ENCODE results near the gene SKAP2.

The SKAP2 gene

DNA sequence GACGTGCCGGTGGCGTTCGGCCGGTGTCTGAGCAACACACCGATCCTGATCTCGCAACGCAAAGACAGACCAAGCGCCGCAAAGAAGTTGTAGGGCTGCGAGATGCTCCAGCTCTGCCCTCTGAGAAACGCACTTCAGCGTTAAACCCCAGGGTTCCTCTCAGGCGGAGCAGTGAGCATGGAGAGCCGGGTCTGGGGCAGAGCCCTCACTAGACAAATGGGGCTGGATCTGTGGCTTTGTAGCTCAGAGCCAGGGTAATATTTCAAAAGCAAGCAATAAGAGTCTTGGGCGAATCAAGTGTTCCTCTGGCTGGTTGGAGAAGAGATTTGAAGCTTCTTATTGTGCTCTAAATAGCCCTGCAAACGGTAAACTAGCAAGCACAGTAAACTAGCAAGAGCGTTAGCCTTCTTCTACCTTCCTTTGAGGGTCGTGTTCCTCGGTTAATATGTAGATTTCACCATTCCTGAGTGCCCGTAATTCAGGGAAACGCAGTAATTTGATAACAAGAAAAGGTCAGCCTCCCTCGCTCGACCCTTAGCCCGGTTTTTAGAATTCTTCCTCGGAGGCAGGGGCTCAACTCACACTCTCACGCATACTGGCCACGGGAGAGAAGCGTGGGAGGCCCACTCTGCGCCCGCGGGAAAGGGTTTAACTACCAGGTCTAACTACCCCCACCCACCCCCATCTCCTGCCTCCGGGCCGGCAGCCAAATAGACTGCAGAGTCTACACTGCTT, 6.7 kb downstream of the SKAP2 start:
- TF ChIP-seq, protein P1, sequence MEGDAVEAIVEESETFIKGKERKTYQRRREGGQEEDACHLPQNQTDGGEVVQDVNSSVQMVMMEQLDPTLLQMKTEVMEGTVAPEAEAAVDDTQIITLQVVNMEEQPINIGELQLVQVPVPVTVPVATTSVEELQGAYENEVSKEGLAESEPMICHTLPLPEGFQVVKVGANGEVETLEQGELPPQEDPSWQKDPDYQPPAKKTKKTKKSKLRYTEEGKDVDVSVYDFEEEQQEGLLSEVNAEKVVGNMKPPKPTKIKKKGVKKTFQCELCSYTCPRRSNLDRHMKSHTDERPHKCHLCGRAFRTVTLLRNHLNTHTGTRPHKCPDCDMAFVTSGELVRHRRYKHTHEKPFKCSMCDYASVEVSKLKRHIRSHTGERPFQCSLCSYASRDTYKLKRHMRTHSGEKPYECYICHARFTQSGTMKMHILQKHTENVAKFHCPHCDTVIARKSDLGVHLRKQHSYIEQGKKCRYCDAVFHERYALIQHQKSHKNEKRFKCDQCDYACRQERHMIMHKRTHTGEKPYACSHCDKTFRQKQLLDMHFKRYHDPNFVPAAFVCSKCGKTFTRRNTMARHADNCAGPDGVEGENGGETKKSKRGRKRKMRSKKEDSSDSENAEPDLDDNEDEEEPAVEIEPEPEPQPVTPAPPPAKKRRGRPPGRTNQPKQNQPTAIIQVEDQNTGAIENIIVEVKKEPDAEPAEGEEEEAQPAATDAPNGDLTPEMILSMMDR (IDR thresholded peaks at IDR 0.05): no peak
- intact Hi-C loops (cut with DNase I; ENCODE audit: low total_unique reads): loop anchor here (5.0 to 10.0 kb wide), 2 partner anchors 235 to 653 kb away; partner anchors contain the start of genes CBX3 and HNRNPA2B1
- Histone ChIP-seq H3K27ac (peak overlapping the region in 1 of 2 donors; percentile 4), H3K36me3 (no peaks in the 10 kb centered on the region), H3K9me3 (no peaks in the 10 kb centered on the region), H3K27me3 (peaks cover 0 to 35% of the 10 kb centered on the region in 2 donors), H3K4me3 (peak overlapping the region in 1 of 2 donors; percentile 32), H3K4me1 (no peaks in the 10 kb centered on the region)
- no peak for DNase-seq

DNA sequence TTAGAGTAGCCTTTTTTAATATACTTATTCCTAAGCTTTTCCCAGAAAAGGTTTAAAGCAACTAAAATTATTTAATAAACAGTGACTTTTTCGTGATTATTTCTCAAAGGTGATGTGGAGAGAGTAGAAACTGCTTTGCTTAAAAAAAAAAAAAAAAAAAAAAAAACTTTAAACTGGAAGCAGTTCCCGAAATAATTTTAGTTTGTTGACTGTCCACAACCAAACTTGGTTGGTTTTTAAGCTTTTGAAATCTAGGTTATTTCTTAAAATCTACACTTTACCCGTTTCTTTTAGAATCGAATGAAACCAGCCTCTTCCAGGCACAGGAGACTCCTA, 7.3 kb downstream of the SKAP2 start:
- intact Hi-C loops (cut with DNase I; ENCODE audit: low total_unique reads): loop anchor here (5.0 to 10.0 kb wide), 2 partner anchors 235 to 652 kb away; partner anchors contain the start of genes CBX3 and HNRNPA2B1
- H3K36me3 ChIP-seq: no peaks in the 10 kb centered on the region
- DNase-seq: no peak
- H3K9me3 ChIP-seq: no peaks in the 10 kb centered on the region
- H3K27ac ChIP-seq: no peak overlapping the region
- no peaks in the 10 kb centered on the region for H3K4me1 ChIP-seq
- peak overlapping the region in 1 of 2 donors; percentile 32 for H3K4me3 ChIP-seq
- H3K27me3 ChIP-seq: peaks cover 0 to 38% of the 10 kb centered on the region in 2 donors
- TF ChIP-seq, protein P1 (IDR thresholded peaks at IDR 0.05): no peak

DNA sequence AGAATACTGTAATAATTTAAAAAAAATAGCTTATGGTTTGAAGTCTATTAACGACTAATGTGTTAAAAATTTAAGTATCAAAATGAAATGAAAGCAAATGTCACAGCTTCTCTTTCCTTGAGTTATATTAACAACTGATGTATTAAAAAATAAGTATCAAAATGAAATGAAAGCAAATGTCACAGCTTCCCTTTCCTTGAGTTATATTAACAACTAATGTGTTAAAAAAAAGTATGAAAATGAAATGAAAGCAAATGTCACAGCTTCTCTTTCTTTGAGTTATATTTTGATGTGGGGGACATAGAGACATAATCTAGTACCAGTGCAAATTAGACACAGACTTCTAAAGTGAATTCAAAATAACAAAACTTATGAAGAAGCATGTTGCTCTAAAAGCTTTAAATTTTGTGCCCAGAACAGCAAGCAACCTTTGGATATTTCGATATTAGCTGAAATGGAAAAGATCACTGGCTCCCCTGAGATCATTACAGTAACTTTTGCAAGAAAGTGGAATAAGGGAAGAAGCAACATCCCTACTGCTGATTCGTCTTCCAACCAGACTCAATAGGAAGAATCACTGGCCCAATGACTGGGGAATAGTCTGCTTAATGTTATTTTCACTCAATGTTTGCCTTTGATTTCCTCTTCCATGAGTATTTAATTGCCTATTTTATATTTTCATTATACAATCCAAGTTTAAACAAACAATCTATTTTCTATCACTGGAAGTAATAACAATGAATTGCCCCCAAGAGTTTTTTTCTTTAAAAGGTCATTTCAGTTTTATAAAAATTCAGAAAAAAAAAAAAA, 8.0 kb downstream of the SKAP2 start:
- Histone ChIP-seq H3K36me3 (no peaks in the 10 kb centered on the region), H3K27ac (no peak overlapping the region), H3K4me3 (no peak overlapping the region), H3K27me3 (peaks cover 0 to 42% of the 10 kb centered on the region in 2 donors), H3K4me1 (no peaks in the 10 kb centered on the region), H3K9me3 (no peaks in the 10 kb centered on the region)
- TF ChIP-seq, protein P1 (IDR thresholded peaks at IDR 0.05): no peak
- intact Hi-C loops (cut with DNase I; ENCODE audit: low total_unique reads): loop anchor here (5.0 to 10.0 kb wide), 2 partner anchors 236 to 652 kb away; partner anchors contain the start of genes CBX3 and HNRNPA2B1
- no peak for DNase-seq

DNA sequence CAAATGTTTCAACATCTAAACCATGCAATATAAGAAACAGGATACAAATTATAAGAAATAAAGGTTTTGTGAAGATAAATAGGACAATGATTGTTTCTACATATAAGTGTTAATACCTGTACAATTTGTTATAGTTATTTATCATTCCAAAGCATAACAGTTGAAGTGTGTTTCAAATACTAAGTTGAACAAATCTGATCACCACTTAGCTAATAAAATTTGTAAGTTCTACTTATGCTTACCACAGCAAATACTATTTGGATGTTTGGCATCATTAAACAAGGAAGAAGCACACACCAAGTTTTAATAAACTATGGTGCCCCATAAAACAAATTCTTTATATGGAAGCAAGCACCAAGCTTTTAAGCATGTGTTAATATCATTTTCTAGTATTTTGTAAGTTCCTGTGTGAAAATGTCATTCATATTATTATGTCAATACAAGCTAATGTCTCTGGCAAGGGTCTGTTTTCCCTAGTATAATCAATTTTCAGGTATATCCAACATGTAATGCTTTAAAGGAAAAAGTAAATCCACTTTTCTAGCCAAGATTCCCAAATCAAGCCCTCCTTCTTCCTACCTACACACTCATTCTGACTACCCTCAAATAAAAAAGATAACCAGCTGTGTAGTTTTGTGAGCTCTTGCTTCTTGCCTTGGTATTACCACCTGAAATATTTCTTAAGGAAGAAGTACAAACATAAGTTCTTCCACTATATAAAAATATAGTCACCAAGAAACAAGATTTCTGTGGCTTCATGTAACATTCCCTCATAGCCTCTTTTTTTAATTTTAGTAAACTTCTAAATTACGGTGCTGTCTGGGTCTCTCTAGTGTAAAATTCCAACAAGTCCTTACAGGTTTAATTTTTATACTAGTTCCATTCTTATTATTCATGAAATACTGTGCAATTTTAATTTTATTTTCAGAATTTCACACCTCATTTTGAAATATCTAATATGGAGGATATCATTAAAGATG, 9.2 kb downstream of the SKAP2 start:
- Histone ChIP-seq H3K36me3 (no peaks in the 10 kb centered on the region), H3K9me3 (no peaks in the 10 kb centered on the region), H3K4me1 (no peaks in the 10 kb centered on the region), H3K27ac (no peak overlapping the region), H3K4me3 (no peak overlapping the region), H3K27me3 (peaks cover 0 to 37% of the 10 kb centered on the region in 2 donors)
- TF ChIP-seq, protein P1 (IDR thresholded peaks at IDR 0.05): no peak
- intact Hi-C loops (cut with DNase I; ENCODE audit: low total_unique reads): loop anchor here (5.0 to 10.0 kb wide), 2 partner anchors 237 to 650 kb away; partner anchors contain the start of genes CBX3 and HNRNPA2B1
- no peak for DNase-seq
